OCI-LY3 (cell line): Measurements from ENCODE around the gene GDE1.

Experiments
- H2AFZ ChIP-seq: fragments of 200-600, 300-600 bp; shearing (Covaris generic); 2 replicates; pipeline ENCODE4 v1.6.0; 2014; ENCODE audit warnings: antibody characterized with exemption, low read depth, low read length
- H3K27ac ChIP-seq: fragments of 200-600, 300-600 bp; sonication (generic); 2 replicates; pipeline ENCODE4 v1.5.1; 2014; ENCODE audit warnings: mild to moderate bottlenecking, low read length, moderate library complexity, mixed read lengths
- H3K27me3 ChIP-seq: fragments of 200-600, 300-600 bp; sonication (generic); 2 replicates; pipeline ENCODE4 v1.6.1; 2014; ENCODE audit warnings: low read depth, low read length, mixed read lengths
- H3K36me3 ChIP-seq: fragments of 200-600, 300-600 bp; sonication (generic); replicated peaks from 2 replicates; pipeline ENCODE3; 2014; ENCODE audit warnings: low read depth, low read length, mixed read lengths
- H3K4me1 ChIP-seq: fragments of 300-600, 200-600 bp; sonication (generic); 2 replicates; pipeline ENCODE4 v1.6.1; 2014; ENCODE audit warnings: low read length, mixed read lengths
- H3K4me2 ChIP-seq: fragments of 200-600, 300-600 bp; sonication (generic); 2 replicates; pipeline ENCODE4 v1.6.1; 2014; ENCODE audit warnings: low read length, mixed read lengths
- H3K4me3 ChIP-seq: fragments of 300-600, 200-600 bp; sonication (generic); 2 replicates; pipeline ENCODE4 v1.5.1; 2014; ENCODE audit warnings: antibody characterized with exemption, mild to moderate bottlenecking, low read length, moderate library complexity
- H3K79me2 ChIP-seq: fragments of 300-600, 200-600 bp; shearing (Covaris generic); 2 replicates; pipeline ENCODE4 v1.6.1; 2014; ENCODE audit warnings: mild to moderate bottlenecking, low read length, mixed read lengths
- H3K9ac ChIP-seq: fragments of 300-600, 200-600 bp; shearing (Covaris generic); 2 replicates; pipeline ENCODE4 v1.6.0; 2014; ENCODE audit warnings: mild to moderate bottlenecking, low read length, moderate library complexity
- H3K9me3 ChIP-seq: fragments of 200-600, 300-600 bp; shearing (Covaris generic); 2 replicates; pipeline ENCODE4 v1.6.1; 2014; ENCODE audit warnings: low read length, mixed read lengths; ENCODE audit not compliant: insufficient read depth
- H4K20me1 ChIP-seq: fragments of 200-600, 300-600 bp; sonication (generic); 2 replicates; pipeline ENCODE4 v1.6.1; 2016; ENCODE audit warnings: low read length, mixed read lengths; ENCODE audit not compliant: insufficient read depth
- CTCF ChIP-seq: fragments of 200-600, 300-600 bp; sonication (generic); IDR thresholded peaks from 2 replicates; pipeline ENCODE4 v1.5.1; 2014; ENCODE audit warnings: antibody characterized with exemption, low read length, low read depth
- EZH2phosphoT487 ChIP-seq: fragments of 200-600 bp; shearing (Covaris generic); IDR thresholded peaks from 2 replicates; pipeline ENCODE4 v1.6.1; 2018; ENCODE audit warnings: antibody characterized with exemption, mixed run types, low read depth

Gene GDE1

GRCh38 chr16:19497176-19497575 is 24.7 kb downstream of the GDE1 start:
- no peaks in the 10 kb centered on the region for H4K20me1 ChIP-seq
- no peaks in the 10 kb centered on the region for H3K27me3 ChIP-seq
- H2AFZ ChIP-seq, result no peak overlapping the region
- H3K79me2 ChIP-seq, result no peaks in the 10 kb centered on the region
- H3K9me3 ChIP-seq, result no peaks in the 10 kb centered on the region
- peaks cover 27% of the 10 kb centered on the region for H3K36me3 ChIP-seq
- H3K27ac ChIP-seq, result peak overlapping the region; percentile 52
- H3K4me3 ChIP-seq, result no peak overlapping the region
- no peak overlapping the region for H3K9ac ChIP-seq
- TF ChIP-seq CTCF, result no peak
- TF ChIP-seq EZH2phosphoT487, result no peak
- peaks cover 34% of the 10 kb centered on the region for H3K4me1 ChIP-seq
- peak overlapping the region; percentile 2 for H3K4me2 ChIP-seq

GRCh38 chr16:19490619-19491018 is 31.3 kb downstream of the GDE1 start:
- Histone ChIP-seq H3K4me3 (no peak overlapping the region), H3K36me3 (peaks cover 11% of the 10 kb centered on the region)
- no peak for TF ChIP-seq CTCF
- TF ChIP-seq EZH2phosphoT487, result no peak

GRCh38 chr16:19488213-19488640 is 33.7 kb downstream of the GDE1 start:
- Histone ChIP-seq H3K4me3 (no peak overlapping the region), H3K4me1 (peaks cover 3% of the 10 kb centered on the region), H3K27me3 (no peaks in the 10 kb centered on the region), H3K36me3 (no peaks in the 10 kb centered on the region), H3K9me3 (no peaks in the 10 kb centered on the region), H3K4me2 (no peak overlapping the region), H3K79me2 (no peaks in the 10 kb centered on the region), H4K20me1 (no peaks in the 10 kb centered on the region), H2AFZ (no peak overlapping the region), H3K9ac (no peak overlapping the region), H3K27ac (no peak overlapping the region)
- no peak for TF ChIP-seq EZH2phosphoT487
- TF ChIP-seq CTCF, result no peak

More at GRCh38 chr16:19490619-19491018, 31.3 kb downstream of the GDE1 start:
- no peak overlapping the region for H3K27ac ChIP-seq
- H3K9me3 ChIP-seq, result no peaks in the 10 kb centered on the region
- peaks cover 22% of the 10 kb centered on the region for H3K4me1 ChIP-seq
- no peak overlapping the region for H3K4me2 ChIP-seq
- no peaks in the 10 kb centered on the region for H4K20me1 ChIP-seq
- no peaks in the 10 kb centered on the region for H3K27me3 ChIP-seq
- H3K9ac ChIP-seq, result no peak overlapping the region
- H3K79me2 ChIP-seq, result no peaks in the 10 kb centered on the region
- H2AFZ ChIP-seq, result no peak overlapping the region

- Histone ChIP-seq H2AFZ (no peak overlapping the region), H3K36me3 (no peaks in the 10 kb centered on the region), H4K20me1 (no peaks in the 10 kb centered on the region), H3K9me3 (no peaks in the 10 kb centered on the region), H3K27me3 (no peaks in the 10 kb centered on the region), H3K4me3 (no peak overlapping the region), H3K4me1 (no peaks in the 10 kb centered on the region), H3K9ac (no peak overlapping the region), H3K79me2 (no peaks in the 10 kb centered on the region), H3K4me2 (no peak overlapping the region), H3K27ac (no peak overlapping the region)
- TF ChIP-seq EZH2phosphoT487, result no peak
- peak; percentile 30; the same call in 1 of the 2 replicates for TF ChIP-seq CTCF
These were observed 35.1 kb downstream of the GDE1 start for GRCh38 chr16:19486750-19487325.
